ENCODE data around the gene USP49.

The USP49 gene

DNA sequence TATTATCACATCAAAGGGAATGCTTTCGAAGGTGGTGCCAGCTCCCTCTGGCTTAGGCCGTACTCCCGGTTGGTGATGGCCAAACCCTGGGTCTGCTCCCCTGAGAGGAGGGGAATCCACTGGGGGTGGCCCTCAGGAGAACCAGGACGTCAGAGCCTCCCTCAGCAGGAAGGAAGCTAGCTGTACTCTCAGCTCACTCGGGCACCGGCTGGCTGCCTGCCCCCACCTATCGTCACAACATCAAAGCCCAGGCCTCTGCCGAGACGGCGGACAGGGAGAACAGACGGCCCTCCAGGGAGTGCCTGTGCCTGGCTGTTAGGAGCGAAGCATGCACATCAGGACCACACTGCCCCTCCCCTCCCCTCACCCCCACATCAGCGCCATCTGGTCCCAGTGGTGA is 138.8 kb downstream of the USP49 start:
- TF ChIP-seq, protein P1, sequence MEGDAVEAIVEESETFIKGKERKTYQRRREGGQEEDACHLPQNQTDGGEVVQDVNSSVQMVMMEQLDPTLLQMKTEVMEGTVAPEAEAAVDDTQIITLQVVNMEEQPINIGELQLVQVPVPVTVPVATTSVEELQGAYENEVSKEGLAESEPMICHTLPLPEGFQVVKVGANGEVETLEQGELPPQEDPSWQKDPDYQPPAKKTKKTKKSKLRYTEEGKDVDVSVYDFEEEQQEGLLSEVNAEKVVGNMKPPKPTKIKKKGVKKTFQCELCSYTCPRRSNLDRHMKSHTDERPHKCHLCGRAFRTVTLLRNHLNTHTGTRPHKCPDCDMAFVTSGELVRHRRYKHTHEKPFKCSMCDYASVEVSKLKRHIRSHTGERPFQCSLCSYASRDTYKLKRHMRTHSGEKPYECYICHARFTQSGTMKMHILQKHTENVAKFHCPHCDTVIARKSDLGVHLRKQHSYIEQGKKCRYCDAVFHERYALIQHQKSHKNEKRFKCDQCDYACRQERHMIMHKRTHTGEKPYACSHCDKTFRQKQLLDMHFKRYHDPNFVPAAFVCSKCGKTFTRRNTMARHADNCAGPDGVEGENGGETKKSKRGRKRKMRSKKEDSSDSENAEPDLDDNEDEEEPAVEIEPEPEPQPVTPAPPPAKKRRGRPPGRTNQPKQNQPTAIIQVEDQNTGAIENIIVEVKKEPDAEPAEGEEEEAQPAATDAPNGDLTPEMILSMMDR (IDR thresholded peaks at IDR 0.05): no peak
- TF ChIP-seq ZFX (IDR thresholded peaks at IDR 0.05; ENCODE audit: borderline replicate concordance): no peak
- no peak overlapping the region for H3K27ac ChIP-seq

- TF ChIP-seq, protein P1 (IDR thresholded peaks at IDR 0.05): no peak
- no peak for TF ChIP-seq ZFX (IDR thresholded peaks at IDR 0.05; ENCODE audit: borderline replicate concordance)
Measured at GRCh38 chr6:41755895-41756294, 139.3 kb downstream of the USP49 start.

DNA sequence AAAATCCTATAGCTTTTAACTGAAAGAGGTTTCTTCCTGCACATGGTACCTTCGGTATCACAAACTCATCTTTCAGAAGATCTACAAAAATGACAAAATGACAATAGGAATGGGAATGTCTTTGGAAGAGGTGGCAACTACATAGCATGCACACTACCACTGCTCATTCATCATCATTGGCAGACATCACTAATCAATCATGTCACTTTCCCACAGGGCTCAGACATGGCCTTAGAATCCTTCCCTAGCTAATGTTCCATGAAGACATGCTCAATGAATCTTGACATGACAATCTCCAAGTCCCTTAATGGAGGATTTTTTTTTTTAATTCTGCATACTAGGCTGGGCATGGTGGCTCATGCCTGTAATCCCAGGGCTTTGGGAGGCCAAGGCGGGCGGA is 144.8 kb downstream of the USP49 start:
- TF ChIP-seq, protein P1 (IDR thresholded peaks at IDR 0.05): no peak
- TF ChIP-seq ZFX (IDR thresholded peaks at IDR 0.05; ENCODE audit: borderline replicate concordance): no peak
- no peak overlapping the region for H3K27ac ChIP-seq

More at GRCh38 chr6:41755895-41756294, 139.3 kb downstream of the USP49 start:
- H3K27ac ChIP-seq: no peak overlapping the region

GRCh38 chr6:41748542-41748941 is 146.6 kb downstream of the USP49 start:
- TF ChIP-seq, protein P1 (IDR thresholded peaks at IDR 0.05): no peak
- TF ChIP-seq ZFX (IDR thresholded peaks at IDR 0.05; ENCODE audit: borderline replicate concordance): no peak
- 0 out of 2 replicates have a peak overlapping the region, but pooled peaks have one; percentile 71 for H3K27ac ChIP-seq

GRCh38 chr6:41748102-41748477 is 147.1 kb downstream of the USP49 start:
- TF ChIP-seq, protein P1 (IDR thresholded peaks at IDR 0.05): no peak
- no peak for TF ChIP-seq ZFX (IDR thresholded peaks at IDR 0.05; ENCODE audit: borderline replicate concordance)
- peak overlapping the region; percentile 71 for H3K27ac ChIP-seq

DNA sequence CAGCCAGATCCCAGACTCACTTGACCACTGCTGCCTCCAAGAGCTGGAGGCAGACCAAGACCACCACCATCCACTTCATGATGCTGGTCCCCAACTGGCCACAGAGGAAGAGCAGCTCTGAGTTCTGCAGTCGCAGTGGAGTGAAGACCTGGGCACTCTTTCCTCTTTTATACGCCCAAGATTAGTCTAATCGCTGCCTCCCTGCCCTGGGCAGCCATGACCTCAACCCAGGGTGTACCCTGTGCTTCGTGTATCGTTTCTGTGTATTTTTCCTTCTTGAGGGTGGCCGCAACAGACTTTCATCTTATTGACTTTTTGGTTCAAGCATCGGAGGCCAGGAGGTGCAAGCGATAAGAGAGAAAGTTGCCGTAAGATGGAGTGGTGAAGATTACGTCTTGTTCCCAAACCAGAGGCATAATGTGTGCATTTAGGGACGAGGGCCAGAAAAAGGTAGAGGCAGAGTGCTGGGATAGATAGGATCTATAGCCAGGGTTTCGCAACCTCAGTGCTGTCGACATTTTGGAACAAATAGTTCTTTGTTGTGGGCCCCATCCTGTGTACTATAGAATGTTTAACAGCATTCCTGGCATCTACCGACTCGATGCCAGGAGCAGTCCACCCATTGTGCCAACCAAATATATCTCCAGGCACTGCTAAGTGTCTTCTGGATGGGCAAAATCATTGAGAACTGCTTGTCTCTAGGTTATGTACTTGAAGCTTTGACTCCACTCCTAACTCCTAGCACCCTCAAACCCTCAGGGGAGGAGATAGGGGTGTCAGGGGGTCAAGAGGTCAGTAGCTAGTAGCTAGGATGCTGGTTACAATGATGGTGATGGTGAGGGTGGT is 147.7 kb downstream of the USP49 start, which contains the start of gene PGC:
PGC (minus strand) TSS at position 142 of the 846 bp plus-strand sequence; CDS start at position 79, 63 bp downstream.
- TF ChIP-seq, protein P1 (IDR thresholded peaks at IDR 0.05): no peak
- no peak for TF ChIP-seq ZFX (IDR thresholded peaks at IDR 0.05; ENCODE audit: borderline replicate concordance)
- peak within 1 kb of the TSS; percentile 71 for H3K27ac ChIP-seq

GRCh38 chr6:41746107-41746506 is 149.1 kb downstream of the USP49 start:
- no peak for TF ChIP-seq ZFX (IDR thresholded peaks at IDR 0.05; ENCODE audit: borderline replicate concordance)
- TF ChIP-seq, protein P1 (IDR thresholded peaks at IDR 0.05): no peak
- no peak overlapping the region for H3K27ac ChIP-seq

Measured in 22Rv1 (cell line).